Liver (tissue), 3 donors: ENCODE measurements around the gene TNS1.

Experiments
- ATF3 ChIP-seq: IDR thresholded peaks from 2 replicates; pipeline ENCODE4 v1.6.1; 2016; ENCODE audit warnings: antibody characterized with exemption
- CTCF ChIP-seq: fragments of 150-350 bp; IDR thresholded peaks from 2 replicates; pipeline ENCODE4 v1.5.1; 2017; ENCODE audit warnings: improper control_type of control experiment, low read depth, low read length; ENCODE audit not compliant: missing input control
- JUND ChIP-seq, 2 donors: IDR thresholded peaks; 2 replicates each; pipeline ENCODE4 v1.6.1; 2016; ENCODE audit warnings: antibody characterized with exemption in 2 of 2
- RAD21 ChIP-seq, 2 donors: IDR thresholded peaks; 2 replicates each; pipeline ENCODE4 v1.6.1; 2016; ENCODE audit warnings: antibody characterized with exemption in 2 of 2, mild to moderate bottlenecking in 2 of 2
- donor health status: healthy.
- donor health status: healthy.

GRCh38 chr2:218028562-218029348 is 26.0 kb upstream of the TNS1 start:
- TF ChIP-seq CTCF: no peak
- no peak for TF ChIP-seq ATF3
- no peak for TF ChIP-seq JUND (IDR thresholded peaks at IDR 0.05)
- TF ChIP-seq RAD21 (IDR thresholded peaks at IDR 0.05): no peak
